HUES48 (cell line): Measurements from ENCODE around the gene KLHL18.
A peak's percentile ranks its signal among the peaks of the same experiment; 100 is the strongest.

Experiments used
- H3K27ac ChIP-seq: one replicate; pipeline ENCODE4 v1.7.0; 2013; ENCODE audit warnings: low read depth, low read length, inconsistent platforms
- H3K27me3 ChIP-seq: 2 replicates; pipeline ENCODE4 v1.6.1; 2013; ENCODE audit warnings: mild to moderate bottlenecking, low read length; ENCODE audit not compliant: control insufficient read depth, insufficient read depth
- H3K36me3 ChIP-seq: 2 replicates; pipeline ENCODE4 v1.6.1; 2013; ENCODE audit warnings: low read length; ENCODE audit not compliant: control insufficient read depth, insufficient read depth
- H3K4me1 ChIP-seq: 2 replicates; pipeline ENCODE4 v1.6.1; 2013; ENCODE audit warnings: mild to moderate bottlenecking, low read length; ENCODE audit not compliant: control insufficient read depth, insufficient read depth
- H3K4me3 ChIP-seq: 2 replicates; pipeline ENCODE4 v1.5.1; 2013; ENCODE audit warnings: mild to moderate bottlenecking, low read depth, low read length
- H3K9ac ChIP-seq: 2 replicates; pipeline ENCODE4 v1.6.1; 2013; ENCODE audit warnings: mild to moderate bottlenecking, low read depth, low read length, moderate library complexity
- H3K9me3 ChIP-seq: 2 replicates; pipeline ENCODE4 v1.6.1; 2013; ENCODE audit warnings: low read length; ENCODE audit not compliant: control insufficient read depth, insufficient read depth

Gene KLHL18

DNA sequence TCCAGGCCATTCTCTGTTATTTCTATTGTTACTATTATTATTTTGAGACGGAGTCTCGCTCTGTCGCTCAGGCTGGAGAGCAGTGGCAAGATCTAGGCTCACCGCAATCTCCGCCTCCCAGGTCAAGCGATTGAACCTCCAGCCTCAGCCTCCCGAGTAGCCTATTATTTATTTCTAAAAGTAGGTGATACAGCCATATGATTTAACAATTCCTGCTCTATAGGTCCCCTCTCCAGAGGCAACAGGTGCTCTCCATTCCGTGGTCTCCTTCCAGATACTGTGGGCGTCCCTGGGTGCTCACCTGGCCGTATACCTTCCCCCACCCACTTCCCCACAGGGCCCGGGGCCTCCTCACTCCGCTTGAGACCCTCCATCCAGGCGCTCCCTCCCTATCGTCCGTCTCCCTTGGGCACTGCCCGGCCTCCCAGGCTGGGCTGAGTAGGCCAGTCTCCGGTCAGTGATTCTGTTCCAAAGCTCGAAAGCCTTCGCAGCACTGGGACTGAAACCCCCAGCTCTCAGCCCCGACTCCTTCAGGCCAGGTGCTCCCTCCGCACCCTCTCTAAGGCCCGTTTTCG is 97.4 kb downstream of the KLHL18 start:
- peak overlapping the region; percentile 80 for H3K4me3 ChIP-seq
- no peaks in the 10 kb centered on the region for H3K27me3 ChIP-seq
- H3K9me3 ChIP-seq: no peaks in the 10 kb centered on the region
- no peaks in the 10 kb centered on the region for H3K36me3 ChIP-seq
- H3K4me1 ChIP-seq: 0 out of 2 replicates have a peak, but pooled peaks cover 10% of the 10 kb centered on the region
- H3K9ac ChIP-seq: peak overlapping the region; percentile 80
- peak overlapping the region; percentile 93 for H3K27ac ChIP-seq

DNA sequence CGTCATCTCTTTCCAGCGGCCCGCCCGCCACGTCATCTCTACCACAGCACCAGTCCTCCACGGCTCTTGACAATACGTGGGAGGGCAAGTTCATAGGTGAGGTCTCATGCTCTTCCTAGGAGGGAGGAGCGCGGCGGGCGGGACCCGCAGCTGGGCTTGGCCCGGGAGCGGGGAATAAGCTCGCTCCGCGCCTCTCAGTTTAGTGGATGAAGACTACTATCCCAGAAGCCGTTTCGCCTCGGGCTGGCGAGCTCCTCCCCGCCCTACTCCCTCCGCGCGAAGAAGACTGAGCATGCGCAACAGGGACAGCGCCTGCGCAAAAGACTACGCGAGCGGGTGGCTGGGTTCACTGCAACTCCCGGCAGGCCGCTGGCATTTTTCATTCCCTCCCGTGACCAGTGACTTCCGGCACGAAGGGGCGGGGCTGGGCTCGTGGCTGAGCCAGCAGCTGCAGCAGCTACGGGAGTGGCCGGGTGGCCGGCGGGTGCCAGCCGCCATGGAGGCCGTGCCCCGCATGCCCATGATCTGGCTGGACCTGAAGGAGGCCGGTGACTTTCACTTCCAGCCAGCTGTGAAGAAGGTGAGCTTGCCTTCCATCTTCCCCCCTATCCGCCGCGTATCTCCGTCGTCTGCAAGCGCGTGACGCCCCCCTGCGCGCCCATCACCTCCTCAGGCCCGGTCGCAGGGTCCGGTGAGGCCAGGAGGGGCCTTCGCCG is 98.0 kb downstream of the KLHL18 start, which contains the start of gene PTPN23:
Gene PTPN23 (plus strand): TSS at position 421 of the 716 bp plus-strand sequence. CDS start 76 bp downstream, at position 497.
- peak within 1 kb of the TSS; percentile 80 for H3K9ac ChIP-seq
- H3K36me3 ChIP-seq: peaks cover 3% of the 10 kb centered on the region; the same call in 1 of the 2 replicates
- 0 out of 2 replicates have a peak, but pooled peaks cover 10% of the 10 kb centered on the region for H3K4me1 ChIP-seq
- H3K9me3 ChIP-seq: no peaks in the 10 kb centered on the region
- H3K4me3 ChIP-seq: peak within 1 kb of the TSS; percentile 80
- peak within 1 kb of the TSS; percentile 93 for H3K27ac ChIP-seq
- H3K27me3 ChIP-seq: no peaks in the 10 kb centered on the region

DNA sequence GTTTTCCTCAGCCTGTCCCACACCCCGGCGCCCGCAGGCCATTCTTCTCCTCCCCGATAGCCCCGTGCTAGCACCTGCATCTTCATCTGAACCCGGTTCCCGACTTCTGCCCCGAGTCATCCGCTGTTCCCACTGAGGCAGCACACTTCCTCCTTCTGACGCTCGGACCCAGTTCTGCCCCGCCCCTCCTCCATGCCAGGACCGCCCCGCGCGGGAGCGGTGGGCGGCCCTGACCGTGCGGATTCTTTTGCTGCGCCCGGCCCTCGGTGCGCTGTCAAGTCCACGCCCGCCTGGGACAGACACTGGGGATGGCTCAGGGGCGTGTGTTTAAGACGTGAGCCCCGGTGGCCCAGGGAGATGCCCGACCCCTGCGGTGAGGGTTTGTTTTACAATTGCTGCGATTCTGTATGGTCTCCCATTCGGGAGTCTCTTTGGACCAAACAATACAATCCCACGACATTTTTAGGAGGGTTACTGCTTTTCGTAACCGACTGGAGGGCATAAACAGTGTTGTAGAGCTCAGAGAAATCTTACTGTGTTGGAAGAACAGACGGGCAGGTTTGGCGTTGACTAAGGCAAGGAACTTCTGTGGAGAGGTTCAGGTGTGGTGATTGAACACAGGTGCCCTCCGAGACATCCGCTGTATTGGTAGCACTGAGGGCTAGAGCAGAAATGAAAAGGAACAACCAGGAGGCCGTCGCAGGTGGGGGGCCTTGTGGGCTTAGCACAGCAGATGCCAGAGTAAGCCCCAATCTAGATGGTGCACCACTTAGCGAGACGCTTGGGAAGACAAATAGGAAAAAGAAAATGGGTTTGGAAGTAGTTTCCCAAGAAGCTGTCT is 98.8 kb downstream of the KLHL18 start:
- H3K4me3 ChIP-seq: peak overlapping the region; percentile 80
- peaks cover 5% of the 10 kb centered on the region; the same call in 1 of the 2 replicates for H3K36me3 ChIP-seq
- H3K27ac ChIP-seq: peak overlapping the region; percentile 93
- no peaks in the 10 kb centered on the region for H3K9me3 ChIP-seq
- peak overlapping the region; percentile 80 for H3K9ac ChIP-seq
- H3K4me1 ChIP-seq: 0 out of 2 replicates have a peak, but pooled peaks cover 10% of the 10 kb centered on the region
- H3K27me3 ChIP-seq: no peaks in the 10 kb centered on the region

DNA sequence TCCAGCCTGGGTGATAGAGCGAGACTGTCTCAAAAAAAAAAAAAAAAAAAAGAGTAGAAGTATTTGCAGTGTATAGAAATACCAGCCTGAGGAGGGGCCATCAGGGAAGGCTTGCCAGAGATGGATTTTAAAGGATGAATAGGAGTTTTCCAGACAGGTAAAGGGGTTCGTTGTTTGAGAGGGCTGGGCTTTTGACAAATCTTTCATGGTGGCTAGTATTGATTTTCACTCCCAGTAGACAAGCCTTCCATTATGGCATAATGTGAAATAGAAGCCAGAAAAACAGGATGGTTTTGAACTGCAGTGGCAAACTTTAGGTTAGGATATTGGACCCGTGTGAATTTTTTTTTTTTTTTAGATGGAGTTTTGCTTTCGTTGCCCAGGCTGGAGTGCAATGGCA is 101.7 kb downstream of the KLHL18 start:
- no peak overlapping the region for H3K27ac ChIP-seq
- H3K9me3 ChIP-seq: no peaks in the 10 kb centered on the region
- no peak overlapping the region for H3K4me3 ChIP-seq
- H3K4me1 ChIP-seq: 0 out of 2 replicates have a peak, but pooled peaks cover 8% of the 10 kb centered on the region
- H3K9ac ChIP-seq: no peak overlapping the region
- peaks cover 16% of the 10 kb centered on the region for H3K36me3 ChIP-seq
- H3K27me3 ChIP-seq: no peaks in the 10 kb centered on the region

DNA sequence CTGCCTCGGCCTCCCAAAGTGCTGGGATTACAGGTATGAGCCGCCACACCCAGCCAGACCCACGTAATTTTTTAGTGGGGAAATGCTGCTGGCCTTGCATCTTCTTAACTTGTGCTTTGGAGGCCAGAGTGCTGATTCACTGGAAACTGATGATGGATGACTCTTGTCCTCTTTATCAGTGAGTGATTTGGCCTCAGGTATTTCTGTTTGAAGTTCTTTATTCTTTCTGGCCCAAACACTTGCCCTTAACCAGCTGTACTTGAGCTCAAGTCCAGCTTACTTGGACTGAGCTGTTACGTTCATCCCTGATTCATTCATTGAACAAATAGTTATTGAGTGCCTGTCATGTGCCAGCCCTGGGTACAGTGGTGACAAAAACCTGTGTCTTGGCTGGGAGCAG is 102.3 kb downstream of the KLHL18 start:
- Histone ChIP-seq H3K36me3 (peaks cover 16% of the 10 kb centered on the region), H3K9me3 (no peaks in the 10 kb centered on the region), H3K27me3 (no peaks in the 10 kb centered on the region), H3K4me3 (no peak overlapping the region), H3K9ac (no peak overlapping the region), H3K4me1 (0 out of 2 replicates have a peak, but pooled peaks cover 4% of the 10 kb centered on the region), H3K27ac (no peak overlapping the region)

DNA sequence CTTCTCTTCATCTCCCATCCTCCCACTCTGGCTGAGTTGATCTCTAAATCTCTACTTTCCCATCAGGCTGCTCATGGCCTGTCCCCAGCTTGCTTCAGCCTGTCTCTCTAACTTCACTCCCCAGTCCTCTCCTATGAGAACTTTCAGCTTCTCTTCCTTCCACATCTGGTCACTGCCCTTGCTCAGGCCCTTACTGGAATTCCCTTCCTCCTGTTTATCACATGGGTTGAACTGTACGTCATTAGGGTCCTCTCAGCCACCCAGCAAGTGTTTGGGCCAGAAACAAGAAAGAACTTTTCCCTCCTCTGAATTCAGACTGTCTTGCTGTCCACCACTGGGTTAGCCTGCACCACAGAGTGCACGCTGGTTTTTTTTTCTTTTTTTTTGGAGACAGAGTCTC is 103.1 kb downstream of the KLHL18 start:
- Histone ChIP-seq H3K36me3 (peaks cover 16% of the 10 kb centered on the region), H3K9ac (no peak overlapping the region), H3K4me1 (0 out of 2 replicates have a peak, but pooled peaks cover 4% of the 10 kb centered on the region), H3K9me3 (no peaks in the 10 kb centered on the region), H3K4me3 (no peak overlapping the region), H3K27ac (no peak overlapping the region), H3K27me3 (no peaks in the 10 kb centered on the region)

DNA sequence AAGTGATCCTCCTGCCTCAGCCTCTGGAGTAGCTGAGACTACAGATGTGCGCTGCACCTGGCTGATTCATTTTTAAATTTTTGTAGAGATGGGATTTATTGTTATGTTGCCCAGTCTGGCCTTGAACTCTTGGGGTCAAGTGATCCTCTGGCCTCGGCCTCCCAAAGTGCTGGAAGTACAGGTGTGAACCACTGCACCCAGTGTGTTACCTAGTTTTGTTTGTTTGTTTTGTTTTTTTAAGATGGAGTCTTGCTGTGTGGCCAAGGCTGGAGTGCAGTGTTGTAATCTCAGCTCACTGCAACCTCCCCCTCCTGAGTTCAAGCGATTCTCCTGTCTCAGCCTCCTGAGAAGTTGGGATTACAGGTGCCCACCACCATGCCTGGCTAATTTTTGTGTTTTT is 110.2 kb downstream of the KLHL18 start:
- H3K9ac ChIP-seq: no peak overlapping the region
- peaks cover 7% of the 10 kb centered on the region; the same call in 1 of the 2 replicates for H3K4me1 ChIP-seq
- H3K27ac ChIP-seq: no peak overlapping the region
- no peaks in the 10 kb centered on the region for H3K27me3 ChIP-seq
- H3K4me3 ChIP-seq: no peak overlapping the region
- H3K36me3 ChIP-seq: peaks cover 22% of the 10 kb centered on the region
- H3K9me3 ChIP-seq: no peaks in the 10 kb centered on the region

DNA sequence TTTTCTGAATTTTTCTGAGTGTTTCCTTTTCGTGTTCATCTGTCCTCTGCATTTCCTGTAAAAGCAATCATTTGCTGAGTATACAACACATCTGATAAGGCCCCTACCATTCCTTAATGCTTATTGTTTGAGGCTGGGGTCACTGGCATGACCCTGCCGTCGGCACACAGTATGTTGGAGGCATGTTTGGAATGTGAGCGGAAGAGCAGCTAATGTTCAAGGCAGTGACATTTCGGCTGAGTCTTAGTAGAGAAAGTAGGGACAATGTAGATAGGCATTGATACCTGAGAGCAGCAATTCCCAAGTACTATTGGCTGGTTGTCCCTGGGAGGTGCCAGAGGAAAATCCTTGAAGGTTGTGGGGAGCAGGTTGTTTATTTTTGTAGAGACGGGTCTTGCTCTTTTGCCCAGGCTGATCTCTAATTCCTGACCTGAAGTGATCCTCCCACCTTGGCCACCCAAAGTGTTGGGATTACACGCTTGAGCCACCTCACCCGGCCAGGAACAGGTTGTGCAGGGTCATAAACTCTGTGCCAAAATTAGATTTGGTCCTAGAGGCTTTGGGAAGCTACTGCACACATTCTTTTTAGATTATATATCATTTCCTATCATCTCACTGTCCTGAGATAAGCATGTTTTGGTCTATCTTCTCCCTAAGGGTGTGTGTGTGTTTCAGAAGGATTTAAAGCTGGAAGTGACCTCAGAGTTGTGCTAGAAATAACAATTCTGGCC is 111.6 kb downstream of the KLHL18 start:
- peaks cover 7% of the 10 kb centered on the region; the same call in 1 of the 2 replicates for H3K4me1 ChIP-seq
- H3K9ac ChIP-seq: no peak overlapping the region
- H3K9me3 ChIP-seq: no peaks in the 10 kb centered on the region
- no peaks in the 10 kb centered on the region for H3K27me3 ChIP-seq
- H3K4me3 ChIP-seq: no peak overlapping the region
- H3K27ac ChIP-seq: no peak overlapping the region
- peaks cover 24% of the 10 kb centered on the region for H3K36me3 ChIP-seq

DNA sequence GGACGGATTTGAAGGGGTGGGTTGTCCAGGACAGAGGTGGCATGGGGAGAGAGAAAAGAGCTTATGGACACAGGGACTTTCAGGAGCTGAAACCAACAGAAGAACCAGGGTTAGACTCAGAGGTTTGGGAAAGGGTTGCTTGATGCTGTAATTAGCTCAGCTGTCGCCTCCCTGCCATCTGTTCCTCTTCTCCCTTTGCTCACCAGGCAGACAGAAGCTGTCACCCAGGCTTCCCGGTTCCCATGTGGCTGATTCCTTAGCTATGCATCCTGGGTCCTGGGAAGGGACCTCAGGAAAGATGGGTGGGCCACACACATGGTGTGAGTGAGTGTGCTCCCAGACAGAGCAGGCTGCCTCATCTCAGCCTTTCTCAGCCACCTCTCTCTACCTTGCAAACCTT is 112.1 kb downstream of the KLHL18 start:
- H3K36me3 ChIP-seq: peaks cover 27% of the 10 kb centered on the region
- no peak overlapping the region for H3K4me3 ChIP-seq
- H3K4me1 ChIP-seq: peaks cover 7% of the 10 kb centered on the region; the same call in 1 of the 2 replicates
- no peaks in the 10 kb centered on the region for H3K9me3 ChIP-seq
- no peaks in the 10 kb centered on the region for H3K27me3 ChIP-seq
- H3K27ac ChIP-seq: no peak overlapping the region
- no peak overlapping the region for H3K9ac ChIP-seq
